Heart left ventricle (tissue), 16 donors: ENCODE data around the gene SERPINB12. TPM values are rescaled to one million over a fixed set of nuclear protein-coding genes. Genes with fewer than 3 reads are reported as not detected.

Experiments used
- ATAC-seq, 4 donors: fragments of 200-7000 bp; cut with Tn5 transposase; one replicate each; pipeline ENCODE4 v1.9.1; 2020 to 2022; ENCODE audit warnings: moderate library complexity in 4 of 4, mild to moderate bottlenecking in 3 of 4, moderate number of reproducible peaks in 1 of 4
- DNase-seq, 5 donors: peaks; one replicate each; pipeline ENCODE4 v3.0.0-alpha.2; 2020
- H3K27ac ChIP-seq, 12 donors: fragments of 200-600 bp; sonication (generic) in 4 of 12; one replicate each; pipeline versions ENCODE4 v1.5.0 to v1.8.0; 2016 to 2022; ENCODE audit warnings: mild to moderate bottlenecking in 2 of 12
- H3K27me3 ChIP-seq, 9 donors: fragments of 200-600 bp; sonication (generic) in 2 of 9; one replicate each; pipeline versions ENCODE4 v1.5.1 to v1.8.0; 2016 to 2022; ENCODE audit warnings: mild to moderate bottlenecking in 3 of 9
- H3K36me3 ChIP-seq, 9 donors: fragments of 200-600 bp; sonication (generic) in 2 of 9; one replicate each; pipeline versions ENCODE4 v1.5.0 to v1.8.0; 2018 to 2022; ENCODE audit warnings: mild to moderate bottlenecking in 2 of 9
- H3K4me1 ChIP-seq, 12 donors: fragments of 200-600 bp; sonication (generic) in 4 of 12; one replicate each; pipeline versions ENCODE4 v1.5.0 to v1.8.0; 2016 to 2022; ENCODE audit warnings: mild to moderate bottlenecking in 3 of 12
- H3K4me3 ChIP-seq, 12 donors: fragments of 200-600 bp; sonication (generic) in 4 of 12; one replicate each; pipeline versions ENCODE4 v1.5.0 to v1.8.0; 2017 to 2022; ENCODE audit warnings: mild to moderate bottlenecking in 9 of 12, moderate library complexity in 4 of 12
- H3K9me3 ChIP-seq, 12 donors: fragments of 200-600 bp; sonication (generic) in 4 of 12; one replicate each; pipeline versions ENCODE4 v1.5.0 to v1.8.0; 2016 to 2022; ENCODE audit warnings: mild to moderate bottlenecking in 1 of 12
- POLR2A ChIP-seq, 2 donors: fragments of 450-650 bp; IDR thresholded peaks; one replicate each; pipeline ENCODE4 v1.6.1; 2017; ENCODE audit warnings: antibody characterized with exemption in 2 of 2, mild to moderate bottlenecking in 2 of 2, moderate library complexity in 2 of 2
- WGBS, 4 donors: extraction: QIAGEN DNeasy Blood & Tissue Kit in 2 of 4; methylation state at CpG; one replicate each; pipeline versions ENCODE4 v1.1.5 to v1.1.7; 2013 to 2018; 5-methylcytosine and 5-hydroxymethylcytosine counted together
- intact Hi-C, 10 donors: fragments of 100-400 bp; cut with DNase I; formaldehyde crosslinking; loops; one replicate each; pipeline versions ENCODE4 v1.11.1 to v1.14.2; 2022
- polyA plus RNA-seq, 2 donors: library from polyadenylated mRNA; stranded (reverse); fragments of 200-250 nt; gene quantifications; one replicate each; pipeline ENCODE4 v1.2.3, GENCODE V29; 2013
- total RNA-seq, 9 donors: library from RNA; depleted of rRNA in 2 of 9; stranded (reverse); fragments of >200 nt in 2 of 9; fragmentation: NEBNext Ultra II Directional in 3 of 9; extraction: Animal tissue kit (Norgen Biotek cat#: 25700) in 3 of 9; gene quantifications; one replicate each; pipeline versions ENCODE4 v1.1.0 to v1.2.4, GENCODE V29; 2016 to 2023
- TF ChIP-seq, protein P1 (sequence below), 12 donors: fragments of 200-600 bp; sonication (generic) in 4 of 12; IDR thresholded peaks; one replicate each; pipeline versions ENCODE4 v1.5.0 to v1.8.0; 2018 to 2022; ENCODE audit warnings: antibody characterized with exemption in 12 of 12, mild to moderate bottlenecking in 5 of 12
- donor health status: ischemic (EF 13 %, LVEDD 7.1; RV severe dilation, severe dysfunction).
- donor health status: healthy with polysubstance abuse.
- donor health status: DM: no; HTN: yes; CAD: no.
- donor health status: DM: no; HTN: no; CAD: no.
- donor health status: ischemic (EF 25% LVEDD 6.9; RV normal size, moderate dysfunction).
- donor health status: ischemic (EF 25% LVEDD 5.7; RV mildly dilated, moderate dysfunction).
- donor health status: healthy.
- donor health status: DM: yes; HTN: yes; CAD: no.
- donor health status: ischemic (EF 35%, LVEDD 5.7; RV mildly dilated, moderate dysfunction).
- donor health status: nonischemic (EF 11% LVEDD 7.7; RV severe dilation, severe dysfunction).
- donor health status: DM: yes; HTN: yes; CAD: no.
- donor health status: PGD.
- donor health status: ischemic (EF 29% LVEDD 5.4; RV normal size, mild dysfunction).
- donor health status: nonischemic (EF 23%, LVEDD 6.1; RV moderate dilation, normal function).

SERPINB12 gene
- total and polyA plus RNA-seq, 11 donors = not detected

DNA sequence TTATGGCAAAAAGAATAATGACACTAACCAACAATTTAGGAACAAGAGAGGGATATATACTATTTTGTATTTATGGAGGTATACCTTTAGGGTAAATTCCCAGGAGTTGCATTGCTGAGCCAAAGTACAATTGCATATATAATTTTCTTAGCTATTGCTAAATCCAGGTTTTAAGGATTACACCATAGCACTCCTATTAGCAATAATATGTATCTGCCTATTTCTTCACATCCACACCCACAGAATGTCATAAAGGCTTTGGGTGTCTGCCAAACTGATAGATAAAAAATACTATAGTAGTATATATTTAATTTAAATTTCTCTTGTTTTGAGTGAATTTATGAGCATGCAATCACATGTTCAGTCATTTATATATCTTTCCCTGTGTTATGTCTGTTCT lies 33.5 kb downstream of the SERPINB12 start:
- no peaks in the 10 kb centered on the region for H3K36me3 ChIP-seq
- DNase-seq = no peak
- ATAC-seq = no peak
- intact Hi-C loops = loop anchor here in 4 of 10 donors (2.0 to 5.0 kb wide), 3 partner anchors 53 to 58 kb away; no protein-coding TSS in a partner anchor
- H3K9me3 ChIP-seq = no peaks in the 10 kb centered on the region
- no peak for TF ChIP-seq POLR2A (IDR thresholded peaks at IDR 0.05)
- TF ChIP-seq, protein P1, sequence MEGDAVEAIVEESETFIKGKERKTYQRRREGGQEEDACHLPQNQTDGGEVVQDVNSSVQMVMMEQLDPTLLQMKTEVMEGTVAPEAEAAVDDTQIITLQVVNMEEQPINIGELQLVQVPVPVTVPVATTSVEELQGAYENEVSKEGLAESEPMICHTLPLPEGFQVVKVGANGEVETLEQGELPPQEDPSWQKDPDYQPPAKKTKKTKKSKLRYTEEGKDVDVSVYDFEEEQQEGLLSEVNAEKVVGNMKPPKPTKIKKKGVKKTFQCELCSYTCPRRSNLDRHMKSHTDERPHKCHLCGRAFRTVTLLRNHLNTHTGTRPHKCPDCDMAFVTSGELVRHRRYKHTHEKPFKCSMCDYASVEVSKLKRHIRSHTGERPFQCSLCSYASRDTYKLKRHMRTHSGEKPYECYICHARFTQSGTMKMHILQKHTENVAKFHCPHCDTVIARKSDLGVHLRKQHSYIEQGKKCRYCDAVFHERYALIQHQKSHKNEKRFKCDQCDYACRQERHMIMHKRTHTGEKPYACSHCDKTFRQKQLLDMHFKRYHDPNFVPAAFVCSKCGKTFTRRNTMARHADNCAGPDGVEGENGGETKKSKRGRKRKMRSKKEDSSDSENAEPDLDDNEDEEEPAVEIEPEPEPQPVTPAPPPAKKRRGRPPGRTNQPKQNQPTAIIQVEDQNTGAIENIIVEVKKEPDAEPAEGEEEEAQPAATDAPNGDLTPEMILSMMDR (IDR thresholded peaks at IDR 0.05) = no peak
- H3K27me3 ChIP-seq = no peaks in the 10 kb centered on the region
- no peaks in the 10 kb centered on the region for H3K4me1 ChIP-seq
- no peak overlapping the region for H3K4me3 ChIP-seq
- no peak overlapping the region for H3K27ac ChIP-seq

DNA sequence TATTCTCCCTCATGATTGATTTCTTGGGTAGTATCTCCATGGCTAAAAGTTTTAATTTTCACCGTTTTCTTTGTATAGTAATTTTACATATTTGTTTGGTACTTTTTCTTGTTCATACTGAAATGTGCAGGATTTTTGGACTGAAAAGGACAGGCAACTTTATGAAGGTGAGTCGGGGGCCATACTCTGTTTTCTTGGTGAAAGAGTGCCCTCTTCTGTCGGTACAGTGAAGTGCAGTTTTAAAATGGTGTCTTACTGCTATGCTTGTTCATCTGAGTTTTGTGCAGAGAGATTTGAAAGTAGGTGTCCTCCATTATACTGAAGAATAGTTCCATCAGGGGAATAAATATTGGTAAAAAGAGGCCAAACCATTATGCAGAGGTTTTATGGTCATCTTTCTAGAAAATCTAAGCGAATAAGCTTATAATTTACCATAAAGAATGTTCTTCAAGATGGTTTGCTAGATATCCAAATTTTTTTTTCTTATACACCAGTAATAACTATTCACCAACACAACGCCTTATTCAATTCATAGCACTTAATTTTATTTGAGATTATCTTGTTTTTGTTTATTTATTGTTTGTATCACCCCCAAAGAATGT lies 36.3 kb downstream of the SERPINB12 start:
- no peak overlapping the region for H3K27ac ChIP-seq
- intact Hi-C loops = loop anchor here in 8 of 10 donors (1.0 to 5.0 kb wide), 4 partner anchors 56 to 61 kb away; no protein-coding TSS in a partner anchor
- no peaks in the 10 kb centered on the region for H3K36me3 ChIP-seq
- 8 to 11% (median 9%) methylated on average over 5 of the region's 5 CpGs for WGBS, 4 donors
- H3K4me1 ChIP-seq = no peaks in the 10 kb centered on the region
- no peak for ATAC-seq
- no peak overlapping the region for H3K4me3 ChIP-seq
- no peaks in the 10 kb centered on the region for H3K9me3 ChIP-seq
- no peak for DNase-seq
- H3K27me3 ChIP-seq = no peaks in the 10 kb centered on the region
- TF ChIP-seq POLR2A (IDR thresholded peaks at IDR 0.05) = no peak
- TF ChIP-seq, protein P1 (IDR thresholded peaks at IDR 0.05) = peak; percentile 47 to 72 (median 60)

DNA sequence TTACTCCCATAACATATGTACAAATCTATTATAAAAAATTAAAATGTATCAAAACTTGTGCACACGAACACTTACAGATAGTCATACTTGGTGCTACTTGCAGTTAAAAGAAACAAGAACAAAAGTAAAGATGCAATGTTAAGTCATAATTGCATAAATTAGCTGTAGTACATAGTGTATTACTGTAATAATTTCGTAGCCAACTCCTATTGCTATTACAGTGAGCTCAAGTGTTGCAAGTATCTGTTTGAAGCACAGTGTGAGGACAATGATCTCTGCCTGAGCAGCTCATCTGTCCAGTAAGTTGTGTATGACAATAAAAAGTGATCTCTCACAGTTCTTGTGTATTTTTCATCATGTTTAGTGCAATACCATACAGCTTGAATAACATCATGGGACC lies 37.4 kb downstream of the SERPINB12 start:
- ATAC-seq (no peak), DNase-seq (no peak)
- Histone ChIP-seq H3K4me1 (no peaks in the 10 kb centered on the region), H3K9me3 (no peaks in the 10 kb centered on the region), H3K27ac (no peak overlapping the region), H3K27me3 (no peaks in the 10 kb centered on the region), H3K36me3 (no peaks in the 10 kb centered on the region), H3K4me3 (no peak overlapping the region)
- TF ChIP-seq, protein P1 (IDR thresholded peaks at IDR 0.05) = no peak
- no peak for TF ChIP-seq POLR2A (IDR thresholded peaks at IDR 0.05)
- 33 to 84% (median 53%) methylated on average over 2 of the region's 2 CpGs for WGBS, 4 donors
- intact Hi-C loops = loop anchor here in 5 of 10 donors (2.0 to 10.0 kb wide), 4 partner anchors 57 to 65 kb away; partner anchors contain the start of gene SERPINB4 (in 1 of the 5)

GRCh38 chr18:63585988-63586387 lies 43.8 kb downstream of the SERPINB12 start:
- Histone ChIP-seq H3K36me3 (no peaks in the 10 kb centered on the region), H3K4me1 (peaks cover 0 to 5% (median 0%) of the 10 kb centered on the region in 12 donors), H3K4me3 (no peak overlapping the region), H3K9me3 (no peaks in the 10 kb centered on the region), H3K27ac (no peak overlapping the region), H3K27me3 (no peaks in the 10 kb centered on the region)
- 84 to 87% (median 85%) methylated on average over 4 of the region's 4 CpGs for WGBS, 4 donors
- DNase-seq (no peak), ATAC-seq (no peak)
- intact Hi-C loops = loop anchor here in 1 of 10 donors (10.0 kb wide), 1 partner anchor 59 kb away; the partner anchor contains the start of gene SERPINB4
- TF ChIP-seq, protein P1 (IDR thresholded peaks at IDR 0.05) = no peak
- no peak for TF ChIP-seq POLR2A (IDR thresholded peaks at IDR 0.05)
